GM18867 (cell line): Measurements from ENCODE around the gene DLG2.

Experiments used
- ATAC-seq: cut with Tn5 transposase; IDR thresholded peaks from one replicate; pipeline ENCODE4 v1.9.1; 2021; ENCODE audit warnings: mild to moderate bottlenecking, moderate library complexity; ENCODE audit not compliant: unreplicated experiment

DLG2 gene

GRCh38 chr11:84607975-84608836 lies 1018.9 kb downstream of the DLG2 start:
- ATAC-seq: no peak

GRCh38 chr11:84594602-84595001 lies 1032.5 kb downstream of the DLG2 start:
- ATAC-seq: no peak

GRCh38 chr11:84590106-84590505 lies 1037.0 kb downstream of the DLG2 start:
- no peak for ATAC-seq

GRCh38 chr11:84588131-84588829 lies 1038.9 kb downstream of the DLG2 start:
- ATAC-seq: no peak

- no peak for ATAC-seq
Observed at GRCh38 chr11:84583106-84583505, 1044.0 kb downstream of the DLG2 start.

GRCh38 chr11:84581083-84581482 lies 1046.1 kb downstream of the DLG2 start:
- no peak for ATAC-seq

GRCh38 chr11:84580428-84580827 lies 1046.7 kb downstream of the DLG2 start:
- no peak for ATAC-seq

- ATAC-seq: no peak
Observed at GRCh38 chr11:84573868-84574267, 1053.3 kb downstream of the DLG2 start.

GRCh38 chr11:84566671-84567070 lies 1060.5 kb downstream of the DLG2 start:
- ATAC-seq: no peak

GRCh38 chr11:84564867-84565184 lies 1062.3 kb downstream of the DLG2 start:
- no peak for ATAC-seq

GRCh38 chr11:84564180-84564866 lies 1062.8 kb downstream of the DLG2 start:
- peak; percentile 82 for ATAC-seq

GRCh38 chr11:84563356-84563755 lies 1063.8 kb downstream of the DLG2 start:
- ATAC-seq: no peak

GRCh38 chr11:84560206-84560605 lies 1066.9 kb downstream of the DLG2 start:
- ATAC-seq: no peak

- ATAC-seq: peak; percentile 99
Observed at GRCh38 chr11:84558085-84558905, 1068.8 kb downstream of the DLG2 start.

GRCh38 chr11:84552791-84553190 lies 1074.4 kb downstream of the DLG2 start:
- no peak for ATAC-seq

GRCh38 chr11:84549217-84549616 lies 1077.9 kb downstream of the DLG2 start:
- ATAC-seq: peak; percentile 97

- no peak for ATAC-seq
Observed at GRCh38 chr11:84544566-84544965, 1082.6 kb downstream of the DLG2 start.

- no peak for ATAC-seq
Observed at GRCh38 chr11:84543367-84544159, 1083.6 kb downstream of the DLG2 start.

- ATAC-seq: no peak
Observed at GRCh38 chr11:84541731-84542340, 1085.3 kb downstream of the DLG2 start.

GRCh38 chr11:84536456-84536855 lies 1090.7 kb downstream of the DLG2 start:
- ATAC-seq: no peak
